A549 (cell line): ENCODE data around the gene CPLANE2.

Experiments used
- CEBPB ChIP-seq, 2 experiments: fragments of >200 bp in 1 of 2; sonication (Bioruptor Twin) in 1 of 2; formaldehyde crosslinking in 1 of 2; IDR thresholded peaks; 2 replicates each; pipeline ENCODE4 v1.6.1; 2012 to 2016
- FOXS1 ChIP-seq: fragments of 250-450 bp; sonication (Bioruptor Pico); IDR thresholded peaks from 2 replicates; pipeline ENCODE4 v1.5.0; 2020; ENCODE audit warnings: mild to moderate bottlenecking, moderate library complexity
- MAFK ChIP-seq: fragments of 450-650 bp; IDR thresholded peaks from 2 replicates; pipeline ENCODE4 v1.6.1; 2014; ENCODE audit not compliant: partially characterized antibody
- MYC ChIP-seq: IDR thresholded peaks from 2 replicates; pipeline ENCODE4 v1.6.1; 2012; ENCODE audit warnings: mild to moderate bottlenecking, inconsistent platforms, low read length, improper control_type of control experiment, borderline replicate concordance
- NFE2L2 ChIP-seq: fragments of 150-350 bp; conservative IDR thresholded peaks from 2 replicates; pipeline ENCODE4 v1.6.1; 2014; ENCODE audit warnings: low read length
- NPAS2 ChIP-seq: fragments of 250-450 bp; sonication (Bioruptor Pico); IDR thresholded peaks from 2 replicates; pipeline ENCODE4 v1.8.0; 2022; ENCODE audit warnings: mild to moderate bottlenecking, moderate library complexity, borderline replicate concordance
- POLR2A ChIP-seq: IDR thresholded peaks from 2 replicates; pipeline ENCODE4 v1.6.1; 2012; ENCODE audit warnings: mild to moderate bottlenecking, low read length
- POLR2AphosphoS2 ChIP-seq: conservative IDR thresholded peaks from 2 replicates; pipeline ENCODE4 v1.6.1; 2012; ENCODE audit warnings: low read length, improper control_type of control experiment, inconsistent platforms
- RFX5 ChIP-seq: fragments of 450-650 bp; IDR thresholded peaks from 2 replicates; pipeline ENCODE4 v1.7.1; 2014; ENCODE audit warnings: antibody characterized with exemption, mild to moderate bottlenecking, moderate library complexity
- SMC3 ChIP-seq: fragments of >200 bp; sonication (Bioruptor Twin); formaldehyde crosslinking; IDR thresholded peaks from 3 replicates; pipeline ENCODE4 v1.6.1; 2018; ENCODE audit warnings: inconsistent platforms
- ZNF302 ChIP-seq: fragments of 250-450 bp; sonication (Bioruptor Pico); IDR thresholded peaks from 2 replicates; pipeline ENCODE4 v1.9.0; 2021; ENCODE audit warnings: inconsistent platforms, mild to moderate bottlenecking, moderate library complexity
- TF ChIP-seq, protein P1 (sequence below): fragments of >200 bp; sonication (Bioruptor Twin); formaldehyde crosslinking; IDR thresholded peaks from 3 replicates; pipeline ENCODE4 v1.5.1; 2016
- TF ChIP-seq, protein P2 (sequence below): fragments of 450-650 bp; IDR thresholded peaks from 2 replicates; pipeline ENCODE4 v1.6.1; 2014; ENCODE audit warnings: antibody characterized with exemption
- TF ChIP-seq, protein P3 (sequence below): fragments of 200-600 bp; sonication (generic); IDR thresholded peaks from 2 replicates; pipeline ENCODE4 v1.6.1; 2016; ENCODE audit warnings: antibody characterized with exemption, mild to moderate bottlenecking, moderate library complexity

DNA sequence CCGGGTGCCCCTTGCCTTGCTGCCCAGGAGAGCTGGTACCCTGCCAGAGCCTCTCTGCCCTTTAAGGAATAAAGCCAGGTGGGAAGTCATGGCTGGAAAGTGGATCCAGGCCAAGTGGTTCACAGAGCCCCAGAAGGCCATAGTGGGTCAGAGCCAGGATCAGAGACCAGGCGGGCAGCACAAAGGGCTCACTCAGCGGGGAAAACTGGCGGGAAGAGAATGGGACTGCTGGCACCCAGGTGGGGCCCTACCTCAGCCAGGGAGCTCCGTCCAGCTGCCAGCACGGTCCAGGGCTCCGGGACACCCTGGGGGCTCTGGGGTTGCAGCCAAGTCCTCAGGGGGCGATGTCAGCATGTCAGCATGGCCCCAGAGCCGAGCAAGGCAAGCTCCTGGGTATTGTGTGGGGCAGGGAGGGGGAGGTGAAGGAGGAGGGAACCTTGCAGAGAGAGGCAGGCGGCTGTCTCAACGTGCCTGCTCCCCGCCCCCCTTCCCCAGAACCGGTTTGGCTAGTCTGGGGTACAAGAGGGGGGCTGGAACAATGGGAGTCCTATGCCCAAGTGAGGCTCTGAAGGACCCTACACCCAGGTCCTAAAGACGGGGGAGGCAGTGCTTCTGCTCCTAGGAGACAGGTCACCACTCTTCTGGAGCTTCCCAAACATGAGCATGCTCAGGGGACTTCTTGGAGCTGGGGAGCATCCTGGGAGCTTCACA, 24.6 kb downstream of the CPLANE2 start, which contains the start of gene ARHGEF19:
- TF ChIP-seq CEBPB (IDR thresholded peaks at IDR 0.05) (no peak), POLR2A (no peak), RFX5 (no peak), SMC3 (no peak), NPAS2 (CRISPR knock-in tag) (no peak), MYC (no peak), ZNF302 (CRISPR knock-in tag) (no peak), POLR2AphosphoS2 (no peak), FOXS1 (CRISPR knock-in tag) (no peak), MAFK (no peak), NFE2L2 (no peak)
- TF ChIP-seq, protein P1, sequence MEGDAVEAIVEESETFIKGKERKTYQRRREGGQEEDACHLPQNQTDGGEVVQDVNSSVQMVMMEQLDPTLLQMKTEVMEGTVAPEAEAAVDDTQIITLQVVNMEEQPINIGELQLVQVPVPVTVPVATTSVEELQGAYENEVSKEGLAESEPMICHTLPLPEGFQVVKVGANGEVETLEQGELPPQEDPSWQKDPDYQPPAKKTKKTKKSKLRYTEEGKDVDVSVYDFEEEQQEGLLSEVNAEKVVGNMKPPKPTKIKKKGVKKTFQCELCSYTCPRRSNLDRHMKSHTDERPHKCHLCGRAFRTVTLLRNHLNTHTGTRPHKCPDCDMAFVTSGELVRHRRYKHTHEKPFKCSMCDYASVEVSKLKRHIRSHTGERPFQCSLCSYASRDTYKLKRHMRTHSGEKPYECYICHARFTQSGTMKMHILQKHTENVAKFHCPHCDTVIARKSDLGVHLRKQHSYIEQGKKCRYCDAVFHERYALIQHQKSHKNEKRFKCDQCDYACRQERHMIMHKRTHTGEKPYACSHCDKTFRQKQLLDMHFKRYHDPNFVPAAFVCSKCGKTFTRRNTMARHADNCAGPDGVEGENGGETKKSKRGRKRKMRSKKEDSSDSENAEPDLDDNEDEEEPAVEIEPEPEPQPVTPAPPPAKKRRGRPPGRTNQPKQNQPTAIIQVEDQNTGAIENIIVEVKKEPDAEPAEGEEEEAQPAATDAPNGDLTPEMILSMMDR = no peak
- TF ChIP-seq, protein P2, sequence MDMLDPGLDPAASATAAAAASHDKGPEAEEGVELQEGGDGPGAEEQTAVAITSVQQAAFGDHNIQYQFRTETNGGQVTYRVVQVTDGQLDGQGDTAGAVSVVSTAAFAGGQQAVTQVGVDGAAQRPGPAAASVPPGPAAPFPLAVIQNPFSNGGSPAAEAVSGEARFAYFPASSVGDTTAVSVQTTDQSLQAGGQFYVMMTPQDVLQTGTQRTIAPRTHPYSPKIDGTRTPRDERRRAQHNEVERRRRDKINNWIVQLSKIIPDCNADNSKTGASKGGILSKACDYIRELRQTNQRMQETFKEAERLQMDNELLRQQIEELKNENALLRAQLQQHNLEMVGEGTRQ = no peak
- TF ChIP-seq, protein P3, sequence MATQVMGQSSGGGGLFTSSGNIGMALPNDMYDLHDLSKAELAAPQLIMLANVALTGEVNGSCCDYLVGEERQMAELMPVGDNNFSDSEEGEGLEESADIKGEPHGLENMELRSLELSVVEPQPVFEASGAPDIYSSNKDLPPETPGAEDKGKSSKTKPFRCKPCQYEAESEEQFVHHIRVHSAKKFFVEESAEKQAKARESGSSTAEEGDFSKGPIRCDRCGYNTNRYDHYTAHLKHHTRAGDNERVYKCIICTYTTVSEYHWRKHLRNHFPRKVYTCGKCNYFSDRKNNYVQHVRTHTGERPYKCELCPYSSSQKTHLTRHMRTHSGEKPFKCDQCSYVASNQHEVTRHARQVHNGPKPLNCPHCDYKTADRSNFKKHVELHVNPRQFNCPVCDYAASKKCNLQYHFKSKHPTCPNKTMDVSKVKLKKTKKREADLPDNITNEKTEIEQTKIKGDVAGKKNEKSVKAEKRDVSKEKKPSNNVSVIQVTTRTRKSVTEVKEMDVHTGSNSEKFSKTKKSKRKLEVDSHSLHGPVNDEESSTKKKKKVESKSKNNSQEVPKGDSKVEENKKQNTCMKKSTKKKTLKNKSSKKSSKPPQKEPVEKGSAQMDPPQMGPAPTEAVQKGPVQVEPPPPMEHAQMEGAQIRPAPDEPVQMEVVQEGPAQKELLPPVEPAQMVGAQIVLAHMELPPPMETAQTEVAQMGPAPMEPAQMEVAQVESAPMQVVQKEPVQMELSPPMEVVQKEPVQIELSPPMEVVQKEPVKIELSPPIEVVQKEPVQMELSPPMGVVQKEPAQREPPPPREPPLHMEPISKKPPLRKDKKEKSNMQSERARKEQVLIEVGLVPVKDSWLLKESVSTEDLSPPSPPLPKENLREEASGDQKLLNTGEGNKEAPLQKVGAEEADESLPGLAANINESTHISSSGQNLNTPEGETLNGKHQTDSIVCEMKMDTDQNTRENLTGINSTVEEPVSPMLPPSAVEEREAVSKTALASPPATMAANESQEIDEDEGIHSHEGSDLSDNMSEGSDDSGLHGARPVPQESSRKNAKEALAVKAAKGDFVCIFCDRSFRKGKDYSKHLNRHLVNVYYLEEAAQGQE = no peak
